ENCODE measurements around the gene AUNIP.

Gene AUNIP

DNA sequence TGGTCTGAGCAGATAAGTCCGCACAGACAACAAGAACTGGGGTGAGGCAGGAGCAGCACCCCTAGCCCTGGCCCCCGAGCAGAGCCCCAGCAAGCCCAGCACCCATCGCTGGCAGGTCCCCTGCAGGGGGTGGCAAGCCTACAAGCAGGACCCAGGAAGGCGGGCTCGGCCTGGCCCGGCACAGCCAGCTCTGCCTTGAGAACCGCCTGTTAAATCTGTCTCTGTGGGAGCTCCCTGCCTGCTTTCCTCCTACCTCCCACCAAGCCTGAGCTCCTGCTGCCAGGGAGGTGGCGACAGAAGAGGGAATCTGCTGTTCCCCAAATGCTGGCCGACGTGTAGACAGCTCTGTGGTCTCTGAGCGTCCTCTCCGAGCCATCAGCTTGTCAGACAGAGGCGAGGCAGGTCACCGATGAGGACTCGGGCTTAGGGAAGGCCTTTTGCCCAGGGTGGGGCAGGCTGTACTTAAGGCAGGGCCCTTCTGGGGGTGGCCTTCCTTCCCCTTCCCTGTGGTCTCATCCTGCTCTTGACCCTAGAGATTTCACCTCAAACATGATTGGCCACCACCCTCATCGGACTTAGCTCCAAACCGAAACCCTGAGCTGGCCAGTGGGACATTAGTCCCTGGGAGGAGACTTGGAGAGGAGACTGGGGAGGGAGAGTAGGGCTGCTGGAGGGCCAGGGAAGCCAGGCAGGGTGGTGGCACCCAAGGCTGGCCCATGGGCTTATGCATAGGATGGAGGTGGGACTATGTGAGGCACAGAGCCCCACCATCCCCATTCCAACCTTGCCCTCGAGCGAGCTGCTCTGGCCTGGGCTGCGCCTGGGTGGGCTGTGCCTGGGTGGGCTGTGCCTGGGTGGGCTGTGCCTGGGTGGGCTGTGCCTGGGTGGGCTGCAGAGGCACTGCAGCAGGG lies 51.5 kb downstream of the AUNIP start:
- H3K27me3 ChIP-seq = no peaks in the 10 kb centered on the region
- H3K4me2 ChIP-seq = peak overlapping the region; percentile 89
- no peaks in the 10 kb centered on the region for H3K9me3 ChIP-seq
- peaks cover 36% of the 10 kb centered on the region for H4K20me1 ChIP-seq
- H3K36me3 ChIP-seq = peaks cover 31% of the 10 kb centered on the region
- H3K4me1 ChIP-seq = peaks cover 83% of the 10 kb centered on the region
- H3K9ac ChIP-seq = 0 out of 2 replicates have a peak overlapping the region, but pooled peaks have one; percentile 24
- no peak for TF ChIP-seq Cebpa-rat (IDR thresholded peaks at IDR 0.05)
- no peak overlapping the region for H3K4me3 ChIP-seq
- 0 out of 2 replicates have a peak overlapping the region, but pooled peaks have one; percentile 41 for H3K27ac ChIP-seq

DNA sequence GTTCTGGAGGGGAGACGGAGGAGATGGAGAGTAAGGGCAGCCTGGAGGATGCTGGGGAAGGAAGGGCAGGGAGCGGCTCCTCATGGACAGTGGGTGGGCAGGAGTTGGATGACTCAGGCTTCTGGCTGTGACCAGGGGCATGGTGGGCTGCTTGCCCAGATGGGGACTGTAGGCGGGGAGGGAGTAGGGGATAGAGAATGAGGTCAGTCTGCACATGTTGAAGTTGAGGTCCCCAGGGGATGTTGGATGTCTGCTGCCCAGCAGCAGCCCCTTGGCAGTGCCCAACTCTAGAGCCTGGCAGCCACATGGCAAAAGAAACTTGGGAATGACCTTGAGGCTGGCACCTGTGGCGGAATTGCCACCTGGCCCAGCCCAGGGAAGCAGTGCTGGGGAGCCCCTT lies 52.8 kb downstream of the AUNIP start:
- Histone ChIP-seq H3K27me3 (no peaks in the 10 kb centered on the region), H3K4me1 (peaks cover 96% of the 10 kb centered on the region), H3K36me3 (peaks cover 20% of the 10 kb centered on the region), H3K4me2 (peak overlapping the region; percentile 59; the same call in 1 of the 2 replicates), H3K9ac (no peak overlapping the region), H3K27ac (no peak overlapping the region), H3K9me3 (no peaks in the 10 kb centered on the region), H3K4me3 (no peak overlapping the region), H4K20me1 (peaks cover 35% of the 10 kb centered on the region)
- no peak for TF ChIP-seq Cebpa-rat (IDR thresholded peaks at IDR 0.05)

DNA sequence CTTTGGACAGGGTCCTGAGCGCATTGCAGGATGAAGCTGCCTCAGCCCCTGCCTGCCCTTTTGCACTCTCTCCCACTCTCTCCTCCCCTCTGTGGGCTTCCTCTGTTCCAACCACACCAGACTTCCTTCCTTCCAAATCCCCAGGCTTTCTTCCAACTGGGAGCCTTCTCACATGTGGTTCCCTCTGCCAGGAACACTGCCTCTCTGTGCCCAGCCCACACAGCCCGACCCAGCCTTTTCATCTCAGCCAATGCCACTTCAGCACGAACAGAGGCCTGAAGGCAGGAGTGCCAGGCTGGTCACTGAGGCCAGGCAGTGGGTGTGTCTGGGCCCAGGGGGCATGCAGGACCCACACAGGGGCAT lies 53.4 kb downstream of the AUNIP start:
- H3K4me1 ChIP-seq = peaks cover 98% of the 10 kb centered on the region
- no peak for TF ChIP-seq Cebpa-rat (IDR thresholded peaks at IDR 0.05)
- H3K9ac ChIP-seq = peak overlapping the region; percentile 18; the same call in 1 of the 2 replicates
- H4K20me1 ChIP-seq = peaks cover 34% of the 10 kb centered on the region
- peaks cover 16% of the 10 kb centered on the region; the same call in 1 of the 2 replicates for H3K36me3 ChIP-seq
- H3K4me2 ChIP-seq = peak overlapping the region; percentile 59
- H3K27me3 ChIP-seq = no peaks in the 10 kb centered on the region
- H3K27ac ChIP-seq = no peak overlapping the region
- no peak overlapping the region for H3K4me3 ChIP-seq
- H3K9me3 ChIP-seq = no peaks in the 10 kb centered on the region

DNA sequence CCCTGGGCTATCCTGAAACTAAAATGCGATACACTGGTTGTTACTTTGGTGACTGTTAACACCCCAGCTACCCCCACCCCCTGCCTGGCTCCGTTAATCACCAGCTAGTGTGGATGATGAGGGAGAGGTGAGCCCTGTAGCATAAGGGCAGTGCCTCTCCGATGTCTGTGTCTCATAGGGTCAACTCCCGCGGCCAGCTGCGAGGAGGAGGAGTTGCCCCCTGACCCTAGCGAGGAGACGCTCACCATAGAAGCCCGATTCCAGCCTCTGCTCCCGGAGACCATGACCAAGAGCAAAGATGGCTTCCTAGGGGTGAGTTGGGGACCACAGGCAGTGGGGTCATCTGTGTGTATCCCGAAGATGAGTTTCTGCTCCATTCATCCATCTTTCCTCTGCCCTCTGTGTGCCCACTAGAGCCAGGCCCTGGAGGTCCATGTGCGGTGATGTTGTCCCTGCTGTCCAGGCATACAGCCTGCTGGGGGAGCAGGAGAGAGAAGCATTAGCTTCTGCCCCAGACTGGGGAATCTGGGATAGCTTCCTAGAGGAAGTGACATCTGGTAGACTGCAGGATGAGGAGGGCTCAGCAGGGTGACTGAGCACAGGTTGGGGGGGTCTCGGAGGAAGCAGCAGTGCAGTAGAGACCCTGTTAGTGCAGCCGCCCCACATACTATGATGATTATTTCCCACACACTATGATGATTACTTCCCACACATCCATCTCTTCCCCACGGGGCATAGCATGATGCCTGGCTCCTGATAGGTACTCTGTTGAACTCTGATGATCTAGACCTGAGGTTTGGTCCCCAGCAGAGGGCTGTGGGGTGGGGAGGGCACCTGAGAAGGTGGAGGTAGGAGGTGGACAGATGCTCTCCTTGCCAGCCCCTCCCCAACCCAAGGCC lies 54.0 kb downstream of the AUNIP start:
- Histone ChIP-seq H3K27me3 (no peaks in the 10 kb centered on the region), H3K4me3 (no peak overlapping the region), H3K4me2 (peak overlapping the region; percentile 59), H3K4me1 (peaks cover 96% of the 10 kb centered on the region), H3K27ac (no peak overlapping the region), H3K9me3 (no peaks in the 10 kb centered on the region), H3K36me3 (peaks cover 16% of the 10 kb centered on the region; the same call in 1 of the 2 replicates), H3K9ac (peak overlapping the region; percentile 18; the same call in 1 of the 2 replicates), H4K20me1 (peaks cover 28% of the 10 kb centered on the region)
- TF ChIP-seq Cebpa-rat (IDR thresholded peaks at IDR 0.05) = no peak

DNA sequence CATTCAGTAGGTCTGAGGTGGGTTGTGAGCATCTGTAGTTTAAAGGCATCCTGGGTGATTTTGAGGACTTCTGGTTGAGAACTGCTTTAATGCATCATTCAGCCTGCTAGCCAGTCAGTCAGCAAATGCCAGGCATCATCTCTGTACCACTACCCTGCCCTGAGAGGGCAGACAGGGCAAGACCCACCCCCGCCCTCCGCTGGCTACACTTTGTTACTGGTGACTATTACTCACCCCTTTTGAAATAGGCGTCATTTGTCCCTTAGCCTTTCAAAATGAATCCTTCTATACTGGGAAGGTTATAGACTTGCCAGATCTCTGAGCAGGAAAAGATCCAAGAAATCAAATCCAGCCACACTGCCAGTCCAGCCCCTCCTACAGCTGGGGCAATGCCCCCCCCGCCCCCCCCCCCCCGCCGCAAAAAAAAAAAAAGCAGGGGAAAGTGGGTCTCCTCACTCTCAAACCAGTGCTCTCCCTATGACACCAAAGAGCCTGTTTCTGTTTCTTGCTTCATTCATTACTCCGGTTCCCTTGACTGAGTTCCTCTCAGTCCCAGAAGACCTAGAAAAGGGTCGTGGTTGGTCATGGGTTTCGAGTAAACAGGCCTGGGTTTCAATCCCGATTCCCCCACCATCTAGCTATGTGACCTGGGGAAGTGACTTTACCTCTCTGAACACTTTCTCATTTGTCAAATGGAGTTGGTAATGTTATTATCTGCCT lies 54.9 kb downstream of the AUNIP start:
- Histone ChIP-seq H3K4me2 (peak overlapping the region; percentile 84), H4K20me1 (peaks cover 27% of the 10 kb centered on the region), H3K9me3 (no peaks in the 10 kb centered on the region), H3K36me3 (peaks cover 16% of the 10 kb centered on the region; the same call in 1 of the 2 replicates), H3K4me3 (no peak overlapping the region), H3K4me1 (peaks cover 92% of the 10 kb centered on the region), H3K27me3 (no peaks in the 10 kb centered on the region), H3K9ac (no peak overlapping the region), H3K27ac (no peak overlapping the region)
- TF ChIP-seq Cebpa-rat (IDR thresholded peaks at IDR 0.05) = no peak

DNA sequence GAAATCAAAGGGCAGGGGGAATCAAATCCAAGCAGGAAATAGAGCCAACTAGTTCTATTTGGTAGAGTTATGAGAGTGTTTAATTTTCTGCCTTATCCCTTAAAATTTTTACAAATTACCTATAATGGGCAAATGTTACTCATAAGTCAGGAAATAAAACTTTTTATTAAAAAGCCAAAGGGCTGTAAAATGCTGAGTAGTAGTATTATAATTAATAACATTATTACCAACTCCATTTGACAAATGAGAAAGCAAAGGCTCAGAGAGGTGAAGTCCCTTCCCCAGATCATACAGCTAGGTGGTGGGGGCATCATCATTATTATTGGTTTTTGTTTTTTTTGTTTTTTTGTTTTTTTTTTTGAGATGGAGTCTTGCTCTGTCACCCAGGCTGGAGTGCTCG lies 55.9 kb downstream of the AUNIP start:
- peaks cover 27% of the 10 kb centered on the region; the same call in 1 of the 2 replicates for H4K20me1 ChIP-seq
- peak overlapping the region; percentile 84 for H3K4me2 ChIP-seq

DNA sequence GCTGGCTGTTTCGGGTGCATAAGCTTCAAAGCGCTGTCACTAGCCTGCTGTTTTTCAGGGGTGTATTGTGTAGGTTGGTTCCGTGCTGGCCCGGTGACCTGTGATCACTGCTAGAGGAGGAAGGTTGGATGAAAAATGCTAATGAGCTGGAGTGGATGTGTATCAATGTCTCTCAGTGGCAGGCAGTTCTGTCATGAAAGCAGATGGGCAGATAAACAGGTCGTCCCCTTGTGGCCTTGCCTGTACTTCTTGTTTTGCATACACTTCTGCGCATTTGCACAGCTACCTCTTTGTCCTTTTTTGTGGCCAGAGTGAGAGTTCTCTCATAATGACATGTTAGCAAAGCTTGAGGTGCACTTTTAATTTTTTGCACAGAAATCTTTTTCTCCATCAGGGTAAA lies 56.3 kb downstream of the AUNIP start:
- TF ChIP-seq Cebpa-rat (IDR thresholded peaks at IDR 0.05) = no peak

More for the DNA sequence above, 55.9 kb downstream of the AUNIP start:
- Histone ChIP-seq H3K27ac (no peak overlapping the region), H3K36me3 (peaks cover 16% of the 10 kb centered on the region; the same call in 1 of the 2 replicates), H3K4me3 (no peak overlapping the region), H3K9ac (no peak overlapping the region), H3K27me3 (no peaks in the 10 kb centered on the region), H3K4me1 (peaks cover 92% of the 10 kb centered on the region), H3K9me3 (no peaks in the 10 kb centered on the region)
- TF ChIP-seq Cebpa-rat (IDR thresholded peaks at IDR 0.05) = no peak

DNA sequence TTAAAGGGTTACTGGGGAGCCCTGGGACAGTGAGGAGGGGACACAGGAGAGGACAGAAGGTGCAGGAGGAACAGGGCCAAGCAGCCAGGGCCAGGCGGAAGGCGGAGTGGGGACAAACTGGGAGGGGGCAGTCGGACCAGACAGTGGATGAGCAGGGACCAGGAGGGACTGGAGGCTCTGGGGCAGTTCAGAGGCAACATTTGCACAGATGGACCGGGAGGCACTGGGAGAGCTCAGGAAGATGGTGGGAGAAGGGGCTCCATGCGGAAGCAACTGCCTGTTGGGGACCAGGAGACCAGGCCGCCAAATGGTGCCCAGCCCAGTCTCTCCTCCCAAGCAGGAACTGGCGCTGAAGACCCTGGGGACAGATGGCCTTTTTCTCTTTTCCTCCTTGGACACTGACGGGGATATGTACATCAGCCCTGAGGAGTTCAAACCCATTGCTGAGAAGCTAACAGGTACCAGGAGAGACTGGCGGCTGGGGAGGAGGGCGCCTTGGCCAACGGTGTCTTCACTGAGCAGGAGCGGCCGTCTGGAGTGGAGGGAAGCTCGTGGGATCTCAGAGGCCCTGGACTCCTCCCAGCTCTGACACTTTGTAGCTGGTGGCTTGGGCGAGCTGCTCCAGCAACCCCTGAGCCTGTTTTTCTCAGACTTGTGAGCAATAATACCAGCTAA lies 58.4 kb downstream of the AUNIP start:
- Histone ChIP-seq H3K9me3 (no peaks in the 10 kb centered on the region), H3K4me2 (peak overlapping the region; percentile 84), H3K4me3 (peak overlapping the region; percentile 73), H3K27ac (peak overlapping the region; percentile 79), H4K20me1 (peaks cover 24% of the 10 kb centered on the region; the same call in 1 of the 2 replicates), H3K36me3 (no peaks in the 10 kb centered on the region; the same call in 1 of the 2 replicates), H3K4me1 (peaks cover 89% of the 10 kb centered on the region), H3K27me3 (no peaks in the 10 kb centered on the region), H3K9ac (peak overlapping the region; percentile 81)
- TF ChIP-seq Cebpa-rat (IDR thresholded peaks at IDR 0.05) = no peak

More for the DNA sequence above, 56.3 kb downstream of the AUNIP start:
- Histone ChIP-seq H3K27me3 (no peaks in the 10 kb centered on the region), H3K27ac (no peak overlapping the region), H4K20me1 (peaks cover 27% of the 10 kb centered on the region; the same call in 1 of the 2 replicates), H3K9ac (no peak overlapping the region), H3K36me3 (peaks cover 16% of the 10 kb centered on the region; the same call in 1 of the 2 replicates), H3K4me3 (no peak overlapping the region), H3K9me3 (no peaks in the 10 kb centered on the region), H3K4me1 (peaks cover 89% of the 10 kb centered on the region), H3K4me2 (peak overlapping the region; percentile 84)
